ENCODE measurements around the gene COA5. TPM values are rescaled to one million over a fixed set of nuclear protein-coding genes. Genes with fewer than 3 reads are reported as not detected.
A peak's percentile ranks its signal among the peaks of the same experiment; 100 is the strongest.

COA5 gene
- polyA plus RNA-seq, 4 donors: 29.7 to 57.5 (median 36.8) TPM

- FAIRE-seq (no peak), DNase-seq (no peak)
- 86 to 96% (median 93%) methylated on average over 11 of the region's 11 CpGs for WGBS, 3 donors
- Histone ChIP-seq H3K27me3 (ENCODE audit: control insufficient read depth in 3 of 3, insufficient read depth in 3 of 3, low read length in 3 of 3) (no peaks in the 10 kb centered on the region), H3K36me3 (ENCODE audit: control insufficient read depth in 3 of 3, insufficient read depth in 2 of 3, low read depth in 1 of 3, low read length in 3 of 3) (peaks cover 2 to 87% (median 3%) of the 10 kb centered on the region in 3 donors), H3K9me3 (ENCODE audit: control insufficient read depth in 2 of 2, insufficient read depth in 1 of 2, low read depth in 1 of 2, low read length in 1 of 2) (no peaks in the 10 kb centered on the region), H3K27ac (ENCODE audit: low read depth in 1 of 3, low read length in 2 of 3) (no peak overlapping the region), H3K4me3 (ENCODE audit: low read depth in 1 of 3, low read length in 3 of 3) (no peak overlapping the region), H3K4me1 (ENCODE audit: control insufficient read depth in 3 of 3, insufficient read depth in 2 of 3, low read depth in 1 of 3, low read length in 2 of 3) (no peaks in the 10 kb centered on the region)
Observed at GRCh38 chr2:98568161-98568956, 40.0 kb downstream of the COA5 start.

DNA sequence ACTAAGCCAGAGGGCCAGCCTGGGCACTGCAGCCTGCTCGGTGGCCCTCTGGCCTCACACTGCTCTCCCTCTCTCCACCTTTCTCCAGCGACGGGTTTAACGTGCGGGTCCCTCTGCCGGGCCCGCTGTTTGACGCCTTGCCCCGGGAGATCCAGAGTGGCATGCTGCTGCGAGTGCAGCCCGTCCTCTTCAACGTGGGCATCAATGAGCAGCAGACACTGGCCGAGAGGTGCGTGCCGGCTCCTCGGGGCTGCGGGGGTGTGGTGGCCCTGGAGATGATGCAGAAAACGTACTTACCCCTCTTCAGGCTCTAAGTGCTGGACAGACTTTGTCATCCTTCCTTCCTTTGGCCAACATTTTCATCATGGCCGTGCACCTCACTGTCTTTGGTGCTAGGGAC, 42.4 kb downstream of the COA5 start:
- no peak overlapping the region for H3K4me3 ChIP-seq (ENCODE audit: low read depth in 1 of 3, low read length in 3 of 3)
- H3K27me3 ChIP-seq (ENCODE audit: control insufficient read depth in 3 of 3, insufficient read depth in 3 of 3, low read length in 3 of 3): no peaks in the 10 kb centered on the region
- no peaks in the 10 kb centered on the region for H3K4me1 ChIP-seq (ENCODE audit: control insufficient read depth in 3 of 3, insufficient read depth in 2 of 3, low read depth in 1 of 3, low read length in 2 of 3)
- FAIRE-seq (no peak), DNase-seq (no peak)
- 94 to 96% (median 96%) methylated on average over 19 of the region's 19 CpGs for WGBS, 3 donors
- peaks cover 0 to 73% (median 3%) of the 10 kb centered on the region in 3 donors for H3K36me3 ChIP-seq (ENCODE audit: control insufficient read depth in 3 of 3, insufficient read depth in 2 of 3, low read depth in 1 of 3, low read length in 3 of 3)
- no peaks in the 10 kb centered on the region for H3K9me3 ChIP-seq (ENCODE audit: control insufficient read depth in 2 of 2, insufficient read depth in 1 of 2, low read depth in 1 of 2, low read length in 1 of 2)
- no peak overlapping the region for H3K27ac ChIP-seq (ENCODE audit: low read depth in 1 of 3, low read length in 2 of 3)

- H3K27me3 ChIP-seq (ENCODE audit: control insufficient read depth in 3 of 3, insufficient read depth in 3 of 3, low read length in 3 of 3): no peaks in the 10 kb centered on the region
- H3K4me1 ChIP-seq (ENCODE audit: control insufficient read depth in 3 of 3, insufficient read depth in 2 of 3, low read depth in 1 of 3, low read length in 2 of 3): no peaks in the 10 kb centered on the region
- 91 to 96% (median 92%) methylated on average over 9 of the region's 9 CpGs for WGBS, 3 donors
- no peak for FAIRE-seq
- DNase-seq: no peak
- no peak overlapping the region for H3K4me3 ChIP-seq (ENCODE audit: low read depth in 1 of 3, low read length in 3 of 3)
- peak overlapping the region in 1 of 3 donors; percentile 15 for H3K27ac ChIP-seq (ENCODE audit: low read depth in 1 of 3, low read length in 2 of 3)
- H3K9me3 ChIP-seq (ENCODE audit: control insufficient read depth in 2 of 2, insufficient read depth in 1 of 2, low read depth in 1 of 2, low read length in 1 of 2): no peaks in the 10 kb centered on the region
- peaks cover 0 to 71% (median 3%) of the 10 kb centered on the region in 3 donors for H3K36me3 ChIP-seq (ENCODE audit: control insufficient read depth in 3 of 3, insufficient read depth in 2 of 3, low read depth in 1 of 3, low read length in 3 of 3)
Observed at GRCh38 chr2:98565286-98565860, 42.9 kb downstream of the COA5 start.

DNA sequence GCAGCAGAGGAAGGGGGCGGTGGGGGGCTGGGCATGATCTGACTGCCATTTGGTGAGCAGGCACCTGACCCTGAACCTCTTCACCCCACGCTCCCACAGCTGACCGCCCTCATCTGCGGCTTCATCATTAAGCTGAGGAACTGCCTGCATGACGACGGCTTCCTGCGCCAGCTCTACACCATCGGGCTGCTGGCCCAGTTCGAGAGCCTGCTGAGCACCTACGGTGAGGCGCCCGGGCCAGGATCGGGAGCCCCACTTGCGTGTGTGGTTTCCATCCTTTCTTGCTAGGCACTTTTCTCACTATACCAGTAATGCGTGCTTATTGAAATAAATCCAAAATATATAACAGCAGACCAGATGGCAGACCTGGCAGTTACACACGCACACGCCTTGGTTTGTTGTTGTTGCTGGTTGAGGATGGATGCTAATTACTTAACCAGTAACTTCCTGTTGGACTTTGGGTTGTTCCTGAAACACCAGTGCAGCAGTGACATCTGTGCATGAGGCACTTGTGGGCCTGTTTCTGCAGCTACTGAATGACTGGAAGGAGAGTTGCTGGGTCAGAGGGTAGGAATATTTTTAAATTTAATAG, 43.7 kb downstream of the COA5 start:
- Histone ChIP-seq H3K4me1 (ENCODE audit: control insufficient read depth in 3 of 3, insufficient read depth in 2 of 3, low read depth in 1 of 3, low read length in 2 of 3) (no peaks in the 10 kb centered on the region), H3K27ac (ENCODE audit: low read depth in 1 of 3, low read length in 2 of 3) (no peak overlapping the region), H3K4me3 (ENCODE audit: low read depth in 1 of 3, low read length in 3 of 3) (no peak overlapping the region), H3K36me3 (ENCODE audit: control insufficient read depth in 3 of 3, insufficient read depth in 2 of 3, low read depth in 1 of 3, low read length in 3 of 3) (peaks cover 0 to 64% (median 3%) of the 10 kb centered on the region in 3 donors), H3K9me3 (ENCODE audit: control insufficient read depth in 2 of 2, insufficient read depth in 1 of 2, low read depth in 1 of 2, low read length in 1 of 2) (no peaks in the 10 kb centered on the region), H3K27me3 (ENCODE audit: control insufficient read depth in 3 of 3, insufficient read depth in 3 of 3, low read length in 3 of 3) (no peaks in the 10 kb centered on the region)
- WGBS, 3 donors: 78 to 85% (median 81%) methylated on average over 17 of the region's 17 CpGs
- no peak for FAIRE-seq
- DNase-seq: peak; percentile 48 to 81

- peaks cover 0 to 57% (median 3%) of the 10 kb centered on the region in 3 donors for H3K36me3 ChIP-seq (ENCODE audit: control insufficient read depth in 3 of 3, insufficient read depth in 2 of 3, low read depth in 1 of 3, low read length in 3 of 3)
- no peak overlapping the region for H3K4me3 ChIP-seq (ENCODE audit: low read depth in 1 of 3, low read length in 3 of 3)
- no peak for FAIRE-seq
- no peaks in the 10 kb centered on the region for H3K9me3 ChIP-seq (ENCODE audit: control insufficient read depth in 2 of 2, insufficient read depth in 1 of 2, low read depth in 1 of 2, low read length in 1 of 2)
- H3K27me3 ChIP-seq (ENCODE audit: control insufficient read depth in 3 of 3, insufficient read depth in 3 of 3, low read length in 3 of 3): no peaks in the 10 kb centered on the region
- WGBS, 3 donors: 97 to 100% (median 100%) methylated on average over 13 of the region's 13 CpGs
- no peak overlapping the region for H3K27ac ChIP-seq (ENCODE audit: low read depth in 1 of 3, low read length in 2 of 3)
- no peak for DNase-seq
- no peaks in the 10 kb centered on the region for H3K4me1 ChIP-seq (ENCODE audit: control insufficient read depth in 3 of 3, insufficient read depth in 2 of 3, low read depth in 1 of 3, low read length in 2 of 3)
Observed at GRCh38 chr2:98563394-98563793, 44.9 kb downstream of the COA5 start.

DNA sequence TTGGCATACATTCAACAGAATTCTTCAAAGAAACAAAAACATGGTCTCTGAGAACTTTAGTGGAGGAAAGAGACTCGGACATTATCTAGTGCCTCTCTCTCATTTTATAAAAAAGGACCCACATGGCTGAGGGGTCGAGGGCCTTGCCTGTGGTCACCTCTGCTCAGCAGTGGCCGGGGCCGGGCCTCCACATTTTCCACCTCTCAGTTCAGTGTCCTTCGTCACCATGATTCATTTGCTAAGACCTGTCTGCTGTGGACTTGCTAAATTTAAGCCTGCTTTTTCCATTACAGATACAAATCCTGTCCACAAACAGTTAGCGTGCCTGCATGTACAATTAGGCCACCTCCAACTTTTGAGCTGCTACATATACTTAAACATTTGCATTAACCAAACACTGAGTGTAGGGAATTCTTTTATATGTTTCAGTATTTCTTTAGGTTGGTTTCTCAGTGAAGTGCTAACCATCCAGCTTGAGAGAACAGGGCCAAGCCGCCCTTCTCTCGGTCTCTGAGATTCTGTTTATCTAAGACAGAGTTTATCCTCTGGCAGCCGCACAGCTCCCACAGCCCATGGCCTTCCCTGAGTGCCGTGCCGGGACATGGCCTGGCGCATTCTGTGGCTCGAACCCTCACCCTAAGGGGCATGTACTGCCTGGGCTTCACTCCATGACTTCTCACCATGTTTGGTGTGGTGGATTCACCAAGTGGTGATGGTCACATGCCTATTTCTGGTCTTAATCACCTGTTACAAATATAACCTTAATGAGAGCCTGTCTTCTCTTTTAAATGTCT, 46.2 kb downstream of the COA5 start:
- H3K36me3 ChIP-seq (ENCODE audit: control insufficient read depth in 3 of 3, insufficient read depth in 2 of 3, low read depth in 1 of 3, low read length in 3 of 3): peaks cover 0 to 49% (median 3%) of the 10 kb centered on the region in 3 donors
- 73 to 92% (median 89%) methylated on average over 13 of the region's 13 CpGs for WGBS, 3 donors
- H3K9me3 ChIP-seq (ENCODE audit: control insufficient read depth in 2 of 2, insufficient read depth in 1 of 2, low read depth in 1 of 2, low read length in 1 of 2): no peaks in the 10 kb centered on the region
- H3K4me1 ChIP-seq (ENCODE audit: control insufficient read depth in 3 of 3, insufficient read depth in 2 of 3, low read depth in 1 of 3, low read length in 2 of 3): no peaks in the 10 kb centered on the region
- peak overlapping the region in 1 of 3 donors; percentile 40 for H3K27ac ChIP-seq (ENCODE audit: low read depth in 1 of 3, low read length in 2 of 3)
- H3K4me3 ChIP-seq (ENCODE audit: low read depth in 1 of 3, low read length in 3 of 3): no peak overlapping the region
- DNase-seq (no peak), FAIRE-seq (no peak)
- H3K27me3 ChIP-seq (ENCODE audit: control insufficient read depth in 3 of 3, insufficient read depth in 3 of 3, low read length in 3 of 3): no peaks in the 10 kb centered on the region

- Histone ChIP-seq H3K4me3 (ENCODE audit: low read depth in 1 of 3, low read length in 3 of 3) (no peak overlapping the region), H3K4me1 (ENCODE audit: control insufficient read depth in 3 of 3, insufficient read depth in 2 of 3, low read depth in 1 of 3, low read length in 2 of 3) (no peaks in the 10 kb centered on the region), H3K27ac (ENCODE audit: low read depth in 1 of 3, low read length in 2 of 3) (no peak overlapping the region), H3K36me3 (ENCODE audit: control insufficient read depth in 3 of 3, insufficient read depth in 2 of 3, low read depth in 1 of 3, low read length in 3 of 3) (peaks cover 0 to 43% (median 1%) of the 10 kb centered on the region in 3 donors), H3K27me3 (ENCODE audit: control insufficient read depth in 3 of 3, insufficient read depth in 3 of 3, low read length in 3 of 3) (no peaks in the 10 kb centered on the region), H3K9me3 (ENCODE audit: control insufficient read depth in 2 of 2, insufficient read depth in 1 of 2, low read depth in 1 of 2, low read length in 1 of 2) (no peaks in the 10 kb centered on the region)
- 89 to 94% (median 92%) methylated on average over 9 of the region's 9 CpGs for WGBS, 3 donors
- FAIRE-seq (no peak), DNase-seq (no peak)
Observed at GRCh38 chr2:98561018-98561417, 47.3 kb downstream of the COA5 start.

- no peaks in the 10 kb centered on the region for H3K4me1 ChIP-seq (ENCODE audit: control insufficient read depth in 3 of 3, insufficient read depth in 2 of 3, low read depth in 1 of 3, low read length in 2 of 3)
- H3K27ac ChIP-seq (ENCODE audit: low read depth in 1 of 3, low read length in 2 of 3): peak overlapping the region in 1 of 3 donors; percentile 32
- H3K4me3 ChIP-seq (ENCODE audit: low read depth in 1 of 3, low read length in 3 of 3): no peak overlapping the region
- no peak for DNase-seq
- FAIRE-seq: no peak
- H3K27me3 ChIP-seq (ENCODE audit: control insufficient read depth in 3 of 3, insufficient read depth in 3 of 3, low read length in 3 of 3): no peaks in the 10 kb centered on the region
- WGBS, 3 donors: 89 to 93% (median 90%) methylated on average over 9 of the region's 9 CpGs
- no peaks in the 10 kb centered on the region for H3K9me3 ChIP-seq (ENCODE audit: control insufficient read depth in 2 of 2, insufficient read depth in 1 of 2, low read depth in 1 of 2, low read length in 1 of 2)
- H3K36me3 ChIP-seq (ENCODE audit: control insufficient read depth in 3 of 3, insufficient read depth in 2 of 3, low read depth in 1 of 3, low read length in 3 of 3): peaks cover 0 to 39% (median 0%) of the 10 kb centered on the region in 3 donors
Observed at GRCh38 chr2:98560256-98560771, 48.0 kb downstream of the COA5 start.

Measured in small intestine (tissue), 7 donors.